GM21447 (cell line): ENCODE results near the gene MRPL32.

Source experiments
- ATAC-seq: cut with Tn5 transposase; IDR thresholded peaks from one replicate; pipeline ENCODE4 v1.9.1; 2021; ENCODE audit not compliant: unreplicated experiment

MRPL32 gene

GRCh38 chr7:42964293-42964692 lies 32.1 kb downstream of the MRPL32 start:
- ATAC-seq: no peak

GRCh38 chr7:42964849-42965805 lies 33.0 kb downstream of the MRPL32 start:
- ATAC-seq: no peak

GRCh38 chr7:42967391-42967790 lies 35.2 kb downstream of the MRPL32 start:
- ATAC-seq: no peak

- no peak for ATAC-seq
Observed at GRCh38 chr7:42972699-42973500, 40.7 kb downstream of the MRPL32 start.

GRCh38 chr7:42976371-42976770 lies 44.2 kb downstream of the MRPL32 start:
- ATAC-seq: no peak

GRCh38 chr7:42978496-42978895 lies 46.3 kb downstream of the MRPL32 start:
- no peak for ATAC-seq

- ATAC-seq: no peak
Observed at GRCh38 chr7:42980084-42980483, 47.9 kb downstream of the MRPL32 start.

GRCh38 chr7:42980514-42980913 lies 48.3 kb downstream of the MRPL32 start:
- ATAC-seq: no peak

- no peak for ATAC-seq
Observed at GRCh38 chr7:42981601-42982000, 49.4 kb downstream of the MRPL32 start.

- no peak for ATAC-seq
Observed at GRCh38 chr7:42982604-42983115, 50.5 kb downstream of the MRPL32 start.

GRCh38 chr7:42984137-42984536 lies 52.0 kb downstream of the MRPL32 start:
- no peak for ATAC-seq

- no peak for ATAC-seq
Observed at GRCh38 chr7:42986213-42986612, 54.0 kb downstream of the MRPL32 start.

- ATAC-seq: no peak
Observed at GRCh38 chr7:42986781-42987248, 54.6 kb downstream of the MRPL32 start.
